DND-41 (cell line): ENCODE measurements around the gene MYL6B.

Experiments
- ATAC-seq: fragments of 200-7000 bp; cut with Tn5 transposase; 3 replicates; pipeline ENCODE4 v1.9.1; 2021; ENCODE audit warnings: low read depth; ENCODE audit not compliant: insufficient read depth
- DNase-seq: peaks from one replicate; pipeline ENCODE4 v3.0.0-alpha.2; 2020
- H2AFZ ChIP-seq: 2 replicates; pipeline ENCODE4 v1.6.0; 2012; ENCODE audit warnings: low read depth, low read length
- H3K27ac ChIP-seq: 2 replicates; pipeline ENCODE4 v1.5.1; 2012; ENCODE audit warnings: low read length, inconsistent platforms
- H3K27me3 ChIP-seq: fragments of 200-600 bp; sonication (generic); 2 replicates; pipeline ENCODE4 v1.6.0; 2012; ENCODE audit warnings: low read length, mild to moderate bottlenecking, inconsistent platforms; ENCODE audit not compliant: insufficient read depth, poor library complexity
- H3K36me3 ChIP-seq: 2 replicates; pipeline ENCODE4 v1.5.1; 2012; ENCODE audit warnings: low read length, inconsistent platforms; ENCODE audit not compliant: insufficient read depth
- H3K4me1 ChIP-seq: 2 replicates; pipeline ENCODE4 v1.5.1; 2012; ENCODE audit warnings: mild to moderate bottlenecking, low read length; ENCODE audit not compliant: insufficient read depth
- H3K4me2 ChIP-seq: 2 replicates; pipeline ENCODE4 v1.6.0; 2012; ENCODE audit warnings: mild to moderate bottlenecking, moderate library complexity, low read length, inconsistent platforms; ENCODE audit not compliant: insufficient read depth
- H3K4me3 ChIP-seq, 2 experiments: fragments of 200-600 bp in 1 of 2; shearing (Covaris generic) in 1 of 2; 2 replicates each; pipeline ENCODE4 v1.5.1; 2012 to 2016; ENCODE audit warnings: inconsistent platforms in 2 of 2, low read length in 2 of 2, mild to moderate bottlenecking in 2 of 2, low read depth in 1 of 2, moderate library complexity in 1 of 2
- H3K79me2 ChIP-seq: 2 replicates; pipeline ENCODE4 v1.6.0; 2012; ENCODE audit warnings: low read length, inconsistent platforms; ENCODE audit not compliant: insufficient read depth
- H3K9ac ChIP-seq: 2 replicates; pipeline ENCODE4 v1.6.0; 2012; ENCODE audit warnings: low read depth, mild to moderate bottlenecking, inconsistent platforms, low read length, moderate library complexity
- H3K9me3 ChIP-seq: 2 replicates; pipeline ENCODE4 v1.5.1; 2012; ENCODE audit warnings: low read length, moderate library complexity, mild to moderate bottlenecking, inconsistent platforms; ENCODE audit not compliant: insufficient read depth, severe bottlenecking
- H4K20me1 ChIP-seq: 2 replicates; pipeline ENCODE4 v1.6.0; 2012; ENCODE audit warnings: low read length; ENCODE audit not compliant: insufficient read depth
- CTCF ChIP-seq: IDR thresholded peaks from 2 replicates; pipeline ENCODE4 v1.5.1; 2012; ENCODE audit warnings: borderline replicate concordance, low read length, moderate library complexity, mild to moderate bottlenecking; ENCODE audit not compliant: poor library complexity, severe bottlenecking; ENCODE audit errors: extremely low read depth
- EZH2 ChIP-seq: IDR thresholded peaks from 3 replicates; pipeline ENCODE4 v1.6.1; 2012; ENCODE audit warnings: borderline replicate concordance, low read depth, mild to moderate bottlenecking, moderate library complexity, low read length, inconsistent platforms; ENCODE audit not compliant: severe bottlenecking

MYL6B gene

DNA sequence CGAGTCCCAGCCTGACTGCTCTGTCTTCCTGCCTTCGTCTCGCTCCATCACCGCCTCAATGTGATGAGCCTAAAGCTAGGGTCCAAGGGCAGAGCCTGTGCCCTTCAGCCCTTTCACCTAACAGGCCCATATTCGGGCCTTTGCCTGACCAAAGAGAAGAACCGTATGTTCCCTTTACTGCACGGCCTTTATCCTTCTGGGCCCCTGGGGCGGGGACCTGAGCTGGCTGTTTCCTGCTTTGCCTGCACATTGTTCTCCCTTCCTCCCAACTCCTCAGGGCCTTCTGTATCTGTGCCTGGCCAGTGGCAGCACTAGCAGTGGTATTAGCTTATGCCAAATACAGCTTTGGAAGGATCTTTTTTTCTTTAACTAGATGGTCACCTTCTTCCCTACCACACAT lies 8.5 kb upstream of the MYL6B start:
- H3K4me3 ChIP-seq, result no peak overlapping the region
- no peaks in the 10 kb centered on the region for H3K4me1 ChIP-seq
- no peaks in the 10 kb centered on the region for H4K20me1 ChIP-seq
- TF ChIP-seq EZH2 (no peak), CTCF (no peak)
- no peaks in the 10 kb centered on the region for H3K79me2 ChIP-seq
- no peak overlapping the region for H3K27ac ChIP-seq
- H3K36me3 ChIP-seq, result peaks cover 55% of the 10 kb centered on the region
- H3K27me3 ChIP-seq, result no peaks in the 10 kb centered on the region
- no peak overlapping the region for H2AFZ ChIP-seq
- DNase-seq (no peak), ATAC-seq (no peak)
- no peak overlapping the region for H3K9ac ChIP-seq
- H3K9me3 ChIP-seq, result no peaks in the 10 kb centered on the region
- H3K4me2 ChIP-seq, result no peak overlapping the region

DNA sequence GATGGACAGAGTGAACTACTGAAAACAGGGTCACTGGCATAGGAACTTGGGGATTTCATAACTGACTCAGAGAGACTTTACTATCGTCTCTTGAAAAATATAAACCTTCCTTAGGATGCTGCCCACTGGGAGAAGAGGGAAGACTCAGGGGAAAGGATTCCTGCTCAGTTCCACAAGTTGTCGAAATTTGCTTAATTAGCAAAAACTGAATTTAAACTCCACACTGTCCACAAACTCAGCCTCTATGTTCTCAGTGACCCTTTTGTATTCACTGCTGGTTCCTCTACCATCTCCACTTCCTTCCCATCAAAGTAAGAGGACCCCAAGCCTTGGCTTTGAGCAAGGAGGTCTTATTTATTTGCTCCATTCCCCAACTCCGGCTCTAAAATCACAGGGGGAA lies 7.2 kb upstream of the MYL6B start:
- no peak overlapping the region for H3K4me2 ChIP-seq
- no peak overlapping the region for H3K9ac ChIP-seq
- H2AFZ ChIP-seq, result no peak overlapping the region
- ATAC-seq (no peak), DNase-seq (no peak)
- no peaks in the 10 kb centered on the region for H3K27me3 ChIP-seq
- H3K9me3 ChIP-seq, result no peaks in the 10 kb centered on the region
- TF ChIP-seq CTCF (no peak), EZH2 (no peak)
- H3K36me3 ChIP-seq, result peaks cover 45% of the 10 kb centered on the region
- H4K20me1 ChIP-seq, result no peaks in the 10 kb centered on the region
- H3K4me3 ChIP-seq, result no peak overlapping the region
- no peaks in the 10 kb centered on the region for H3K79me2 ChIP-seq
- no peaks in the 10 kb centered on the region for H3K4me1 ChIP-seq
- no peak overlapping the region for H3K27ac ChIP-seq

DNA sequence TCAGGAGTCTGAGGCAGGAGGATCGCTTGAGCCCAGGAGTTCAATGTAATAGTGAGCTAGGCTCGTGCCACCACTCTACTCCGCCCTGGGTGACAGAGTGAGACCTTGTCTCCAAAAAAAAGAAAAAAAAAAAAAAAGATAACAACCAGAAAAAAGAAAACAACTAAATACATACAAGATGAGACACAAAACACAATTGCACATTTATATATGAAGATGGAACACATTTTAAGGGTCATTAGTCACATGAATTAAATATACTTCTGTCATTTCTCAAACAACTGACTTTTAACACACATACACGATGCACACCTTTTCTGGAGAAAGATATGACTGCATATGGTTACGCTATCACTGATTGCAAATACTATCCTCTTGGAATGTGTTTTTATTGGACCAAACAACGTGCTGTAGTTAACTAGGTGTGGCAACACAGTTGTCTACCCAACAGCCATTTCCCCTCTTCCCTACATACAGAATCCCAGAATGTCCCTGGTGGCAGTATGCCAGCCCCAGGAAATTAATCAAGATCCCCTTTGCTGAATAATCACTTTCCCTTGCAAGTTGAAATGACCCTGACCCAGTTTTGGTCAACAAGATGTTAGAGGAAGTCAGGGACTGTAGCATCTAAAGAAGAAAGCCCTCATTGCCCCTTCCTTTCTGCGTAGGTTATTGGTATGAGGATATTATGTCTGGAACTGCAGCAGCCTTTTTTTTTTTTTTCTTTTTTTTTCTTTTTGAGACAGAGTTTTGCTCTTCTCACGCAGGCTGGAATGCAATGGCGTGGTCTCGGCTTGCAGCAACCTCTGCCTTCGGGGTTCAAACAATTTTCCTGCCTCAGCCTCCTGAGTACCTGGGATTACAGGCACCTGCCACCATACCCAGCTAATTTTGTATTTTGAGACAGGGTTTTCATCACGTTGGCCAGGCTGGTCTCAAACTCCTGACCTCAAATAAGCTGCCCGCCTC lies 5.6 kb upstream of the MYL6B start:
- no peak overlapping the region for H3K4me3 ChIP-seq
- no peaks in the 10 kb centered on the region for H3K9me3 ChIP-seq
- ATAC-seq, result no peak; the same call in 2 of the 3 replicates
- TF ChIP-seq CTCF, result no peak
- no peak for TF ChIP-seq EZH2
- H3K4me1 ChIP-seq, result peaks cover 11% of the 10 kb centered on the region
- DNase-seq, result no peak
- H3K27ac ChIP-seq, result no peak overlapping the region
- peaks cover 6% of the 10 kb centered on the region for H3K79me2 ChIP-seq
- H3K27me3 ChIP-seq, result no peaks in the 10 kb centered on the region
- no peaks in the 10 kb centered on the region for H4K20me1 ChIP-seq
- peaks cover 35% of the 10 kb centered on the region for H3K36me3 ChIP-seq
- H2AFZ ChIP-seq, result no peak overlapping the region
- H3K4me2 ChIP-seq, result no peak overlapping the region
- no peak overlapping the region for H3K9ac ChIP-seq
